Epidermal melanocyte (primary cell): ENCODE results near the gene PLEKHD1.
"Not testable (repeated sequence)": the region's sequence is repeated elsewhere in the genome, so short reads cannot be mapped to it uniquely, and the experiment has no call there.

Source experiments
- DNase-seq: peaks from one replicate; pipeline ENCODE4 v3.0.0; 2011; ENCODE audit warnings: low spot score; ENCODE audit not compliant: insufficient read length

The PLEKHD1 gene

DNA sequence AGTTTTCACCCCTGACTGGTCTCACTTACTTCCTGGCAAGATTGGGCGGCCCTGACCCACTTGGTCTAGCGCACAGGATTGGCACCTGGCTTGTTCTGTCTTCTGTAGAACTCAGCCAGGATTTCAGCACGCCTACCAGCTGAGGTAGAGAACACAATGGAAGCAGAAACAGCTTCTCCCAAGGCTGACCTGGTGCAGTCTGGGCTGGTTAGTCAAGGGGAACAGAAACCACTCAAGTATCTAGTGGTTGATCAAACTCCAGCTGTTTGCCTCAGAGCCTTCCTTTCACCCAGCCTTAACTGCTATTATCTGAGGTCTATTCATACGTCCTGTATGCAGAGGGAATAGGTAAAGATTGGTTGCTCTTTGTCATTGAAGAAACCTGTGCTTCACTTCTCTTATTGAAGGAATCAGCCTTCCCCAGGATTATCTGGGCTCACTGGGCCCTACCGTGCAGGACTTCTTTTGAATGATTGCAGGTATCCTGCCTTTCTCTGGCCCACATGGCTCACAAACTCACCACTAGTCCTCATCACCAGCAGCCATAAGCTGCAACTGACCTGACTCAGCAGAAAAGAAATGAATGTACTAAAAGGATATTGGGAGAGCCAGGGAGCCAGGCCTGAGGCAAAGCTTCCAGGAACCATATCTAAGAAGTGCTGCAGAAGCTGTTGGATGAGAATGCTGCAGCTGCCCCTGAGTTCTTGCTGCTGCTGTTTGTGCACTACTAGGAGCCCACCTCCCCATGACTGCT is 2.5 kb upstream of the PLEKHD1 start:
- no peak for DNase-seq

DNA sequence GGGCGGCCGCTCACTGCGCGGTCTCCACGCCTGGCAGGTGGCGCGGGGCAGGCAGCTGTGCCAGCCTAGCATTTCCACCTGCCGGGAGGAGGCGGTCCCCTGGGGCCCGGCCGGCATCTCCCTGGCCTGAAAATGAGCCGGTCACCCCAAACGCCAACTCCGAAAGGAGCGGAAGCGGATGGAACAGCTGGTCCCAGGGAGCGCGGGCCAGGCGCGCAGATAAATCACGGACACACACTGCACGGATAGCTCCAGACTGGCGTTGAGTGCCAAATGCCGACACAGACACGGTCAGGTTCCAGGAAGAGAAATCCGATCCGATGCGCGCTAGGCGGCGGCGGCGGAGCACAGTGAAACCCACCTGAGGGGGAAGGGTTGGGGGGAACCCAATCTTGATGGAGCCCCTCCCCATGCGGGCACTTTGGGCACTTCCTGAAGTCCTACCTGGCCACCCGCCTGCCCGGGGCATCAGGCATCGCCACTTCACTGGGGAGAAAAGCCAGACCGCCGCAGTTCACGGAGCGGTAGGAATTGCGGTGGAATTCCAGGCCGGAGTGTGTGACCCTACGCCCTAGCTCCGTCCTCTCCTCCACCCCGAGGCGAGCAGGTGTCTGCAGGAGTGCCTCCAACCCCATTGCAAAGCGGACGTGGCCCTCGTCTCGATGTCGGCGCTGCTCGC is 624 bp upstream of the PLEKHD1 start:
- no peak for DNase-seq

DNA sequence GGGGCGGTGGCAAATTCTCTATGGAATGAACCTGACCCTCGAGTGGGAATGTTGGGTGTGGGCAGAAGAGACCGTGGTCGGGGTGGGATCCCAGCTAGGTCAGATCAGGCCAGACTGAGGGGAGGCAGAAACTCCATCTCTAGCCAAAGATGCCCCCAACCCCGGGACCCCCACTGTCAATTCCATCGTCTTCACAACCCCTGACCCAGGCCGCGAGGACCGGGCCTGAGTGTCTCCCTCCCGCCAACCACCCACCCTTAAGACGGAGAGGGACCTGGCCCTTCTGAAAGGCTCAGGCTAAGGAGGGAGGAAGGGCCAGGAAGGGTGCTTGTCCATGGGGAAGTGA is 760 bp downstream of the PLEKHD1 start:
- no peak for DNase-seq

DNA sequence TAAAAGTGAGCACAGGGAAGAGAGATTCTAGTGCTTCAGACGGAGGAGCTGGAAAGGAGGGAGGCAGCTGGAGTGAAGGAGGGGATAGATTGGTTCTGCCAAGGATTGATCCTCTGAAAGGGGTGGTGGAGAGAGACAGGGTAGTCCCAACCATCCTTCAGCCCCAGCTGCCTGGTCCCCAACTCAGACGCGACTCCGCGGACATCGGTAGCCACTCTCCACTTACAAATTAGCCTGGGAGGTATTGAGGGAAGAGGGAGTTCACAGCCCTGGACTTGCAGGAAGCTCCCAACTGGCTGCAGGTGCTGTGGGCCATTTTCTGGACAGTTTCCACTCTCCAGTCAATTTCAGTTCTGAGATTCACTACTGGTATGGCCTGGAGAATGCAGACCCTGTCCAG is 1.2 kb downstream of the PLEKHD1 start:
- no peak for DNase-seq

DNA sequence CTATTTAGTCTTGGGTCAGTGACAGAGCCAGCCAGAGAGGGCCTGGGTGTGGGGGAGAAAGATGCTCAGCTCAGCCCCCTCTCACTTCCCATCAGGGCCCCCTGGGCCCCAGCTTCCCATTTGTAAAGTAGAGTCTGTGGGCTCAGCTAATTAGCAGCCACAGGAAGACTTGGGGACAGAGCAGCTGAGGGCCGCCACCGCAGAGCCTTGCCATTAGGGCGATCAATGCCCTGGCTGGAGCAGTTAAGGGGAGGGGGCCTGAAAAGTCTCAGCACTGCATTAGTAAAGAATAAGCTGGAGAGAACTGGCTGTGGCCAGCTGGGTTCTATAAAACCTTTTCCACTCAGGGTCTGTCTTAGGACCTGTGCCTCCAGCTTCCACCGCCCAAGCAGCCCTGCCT is 2.7 kb downstream of the PLEKHD1 start:
- DNase-seq, result no peak

DNA sequence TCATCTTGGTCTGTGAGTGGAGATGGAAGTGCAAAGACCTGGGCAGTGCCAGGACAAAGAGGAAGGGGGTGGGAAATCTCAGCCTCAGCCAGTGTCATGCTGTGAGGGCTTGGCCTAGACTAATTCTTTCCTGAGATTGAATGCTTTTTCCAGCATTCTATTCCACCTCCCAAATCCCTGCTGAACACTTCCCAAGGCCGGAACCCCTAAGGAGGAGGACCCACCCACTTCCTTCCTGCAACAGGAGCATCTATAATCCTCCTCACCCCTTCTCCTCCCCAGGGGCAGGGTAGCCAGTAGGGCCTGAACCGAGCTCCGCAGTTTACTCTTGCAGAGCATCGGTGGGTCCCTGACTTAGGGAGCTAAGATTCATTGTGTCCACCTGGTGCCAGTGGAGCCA is 3.2 kb downstream of the PLEKHD1 start:
- no peak for DNase-seq

DNA sequence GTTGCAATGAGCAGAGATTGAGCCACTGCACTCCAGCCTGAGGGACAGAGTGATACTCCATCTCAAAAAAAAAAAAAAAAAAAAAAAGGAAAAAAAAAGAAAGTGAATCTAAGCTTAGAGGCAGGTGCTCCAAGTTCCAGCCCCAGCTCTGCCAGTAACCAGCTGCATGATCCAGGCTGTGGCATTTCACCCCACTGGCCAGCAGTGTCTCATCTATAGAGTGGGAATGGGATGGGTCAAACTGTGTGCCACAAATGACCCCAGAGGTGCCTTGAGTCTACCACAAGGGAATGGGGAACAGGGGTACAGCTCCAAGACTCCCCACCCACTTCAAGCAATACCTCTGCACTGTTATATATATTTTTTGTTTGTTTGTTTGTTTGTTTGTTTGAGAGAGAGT is 5.0 kb downstream of the PLEKHD1 start:
- no peak for DNase-seq

DNA sequence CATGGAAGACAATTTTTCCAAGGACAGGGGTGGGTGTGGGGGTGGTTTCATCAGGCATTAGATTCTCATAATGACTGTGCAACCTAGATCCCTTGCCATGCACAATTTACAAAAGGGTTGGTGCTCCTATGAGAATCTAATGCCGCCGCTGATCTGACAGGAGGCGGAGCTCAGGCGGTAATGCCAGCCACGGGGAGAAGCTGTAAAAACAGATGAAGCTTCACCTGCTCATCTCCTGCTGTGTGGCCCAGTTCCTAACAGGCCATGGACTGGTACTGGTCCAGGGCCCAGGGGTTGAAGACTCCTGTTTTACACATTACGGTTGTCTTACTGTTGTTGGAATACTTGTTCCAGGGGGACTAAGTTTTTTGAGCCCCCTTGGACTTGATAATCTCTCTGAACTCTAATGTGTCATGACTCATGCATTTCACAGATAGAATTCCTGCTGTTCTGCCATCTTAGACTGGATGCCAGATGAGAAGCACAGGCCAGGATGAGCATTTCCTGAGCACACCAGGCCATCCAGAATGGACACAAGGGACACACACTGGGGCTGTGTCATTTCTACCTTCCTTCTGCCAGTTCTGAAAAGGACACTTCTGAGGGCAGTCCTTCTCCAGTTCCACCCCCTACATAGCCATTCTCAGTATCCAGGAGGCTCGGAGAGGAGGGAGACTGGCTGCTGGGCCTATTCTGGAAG is 5.8 kb downstream of the PLEKHD1 start:
- DNase-seq, result no peak

DNA sequence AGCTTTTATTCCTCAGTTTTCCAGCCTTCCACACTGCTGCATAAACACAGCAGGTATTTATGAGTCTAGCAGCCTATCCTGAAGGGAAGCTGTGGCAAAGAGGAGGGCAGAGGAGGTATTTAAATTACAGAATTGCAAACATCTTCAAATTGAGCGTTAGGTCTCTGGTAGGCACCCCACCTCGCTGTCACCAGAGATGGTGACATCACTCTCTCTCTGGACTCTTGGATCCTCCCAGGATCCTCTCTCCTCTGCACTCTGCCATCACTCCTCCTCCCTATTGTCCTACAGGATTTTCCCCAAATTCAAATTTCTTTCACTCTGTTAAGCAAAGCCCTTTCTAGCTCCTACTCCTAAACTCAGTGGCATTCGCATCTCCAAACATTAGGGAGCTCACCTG is 6.7 kb downstream of the PLEKHD1 start:
- DNase-seq, result no peak

DNA sequence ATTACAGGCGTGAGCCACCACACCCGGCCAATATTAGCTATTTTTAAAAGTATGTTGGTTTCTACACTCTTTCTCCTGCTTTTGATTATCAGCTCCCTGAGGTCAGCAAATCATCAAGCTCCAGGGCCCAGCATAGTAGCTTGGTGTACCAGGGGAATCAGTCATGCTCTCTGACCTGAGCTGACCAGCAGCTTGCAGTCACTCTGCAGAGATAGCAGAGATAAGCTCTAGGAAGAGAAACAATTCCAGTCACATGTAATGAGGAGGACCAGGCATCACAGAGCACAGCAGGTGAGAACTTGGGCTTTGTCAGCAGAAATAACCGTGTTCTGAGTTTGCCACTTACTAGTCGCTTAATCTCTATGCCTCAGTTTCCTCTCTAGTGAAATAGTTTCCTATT is 8.5 kb downstream of the PLEKHD1 start:
- no peak for DNase-seq

DNA sequence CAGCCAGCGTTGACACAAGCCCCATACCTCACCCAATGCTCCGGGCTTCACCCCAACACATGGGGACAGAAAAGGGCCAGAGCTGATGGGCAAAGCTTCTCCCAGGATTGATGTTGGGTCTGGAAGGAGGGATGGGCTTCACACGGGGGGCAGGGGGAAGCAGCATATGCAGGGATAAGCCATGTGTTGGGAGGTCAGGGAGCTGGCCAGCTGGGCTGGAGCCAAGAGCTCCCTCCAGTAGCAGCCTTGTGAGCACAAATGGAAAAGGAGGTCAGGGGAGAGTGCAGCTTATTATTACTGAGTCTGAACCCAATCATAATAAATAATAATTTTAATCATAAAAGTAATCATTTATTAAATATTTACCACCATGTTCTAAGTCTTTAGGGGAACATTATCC is 9.3 kb downstream of the PLEKHD1 start:
- no peak for DNase-seq

DNA sequence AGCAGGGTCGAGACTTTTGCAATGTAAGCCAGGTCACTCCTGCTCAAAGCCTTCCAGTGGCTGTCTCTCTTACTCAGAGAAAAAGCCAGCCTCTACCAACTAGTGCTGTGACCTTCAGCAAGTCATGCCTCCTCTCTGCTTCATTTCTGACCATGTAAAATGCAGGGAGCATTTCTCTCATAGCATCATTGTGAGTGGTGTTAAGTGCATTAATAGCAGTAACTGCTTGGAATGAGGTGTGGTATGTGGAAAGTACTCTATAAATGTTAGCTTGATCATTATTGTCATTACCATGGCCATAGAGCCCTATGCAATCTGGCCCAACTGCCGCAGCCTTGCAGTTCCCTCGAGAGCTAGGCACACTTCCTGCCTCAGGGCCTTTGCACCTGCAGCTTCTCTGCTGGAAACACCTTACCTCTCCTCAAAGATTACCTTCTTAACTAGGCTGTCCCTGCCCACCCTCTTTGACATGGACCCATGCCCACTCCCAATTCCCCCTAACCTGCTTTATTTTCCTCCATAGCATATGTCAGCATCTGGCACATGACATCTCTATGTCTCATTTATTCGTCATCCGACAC is 10.9 kb downstream of the PLEKHD1 start:
- DNase-seq, result no peak

DNA sequence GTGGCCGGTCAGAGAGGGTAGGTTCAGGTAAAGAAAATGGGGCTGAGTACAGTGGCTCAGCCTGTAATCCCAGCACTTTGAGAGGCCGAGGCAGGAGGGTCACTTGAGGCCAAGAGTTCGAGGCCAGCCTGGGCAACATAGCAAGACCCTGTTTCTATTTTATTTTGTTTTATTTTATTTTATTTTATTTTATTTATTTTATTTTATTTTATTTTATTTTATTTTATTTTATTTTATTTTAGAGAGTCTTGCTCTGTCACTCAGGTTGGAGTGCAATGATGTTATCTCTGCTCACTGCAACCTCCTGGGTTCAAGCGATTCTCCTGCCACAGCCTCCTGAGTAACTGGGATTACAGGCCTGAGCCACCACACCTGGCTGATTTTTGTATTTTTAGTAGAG is 13.3 kb downstream of the PLEKHD1 start:
- DNase-seq, result not testable (repeated sequence)

DNA sequence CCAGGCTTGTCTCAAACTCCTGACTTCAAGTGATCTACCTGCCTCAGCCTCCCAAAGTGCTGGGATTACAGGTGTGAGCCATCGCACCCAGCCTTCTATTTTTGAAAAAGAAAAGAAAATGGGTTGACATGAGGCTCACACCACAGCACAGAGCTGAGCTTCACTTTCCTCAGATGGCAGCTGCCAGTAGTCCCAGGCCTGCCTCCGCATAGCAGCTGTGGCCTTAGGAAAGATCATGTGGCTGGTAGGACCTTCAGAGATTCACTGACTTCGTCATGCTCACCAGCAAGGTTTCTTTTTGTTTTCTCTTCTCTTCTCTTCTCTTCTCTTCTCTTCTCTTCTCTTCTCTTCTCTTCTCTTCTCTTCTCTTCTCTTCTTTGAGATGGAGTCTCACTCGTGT is 13.8 kb downstream of the PLEKHD1 start:
- DNase-seq, result not testable (repeated sequence)

DNA sequence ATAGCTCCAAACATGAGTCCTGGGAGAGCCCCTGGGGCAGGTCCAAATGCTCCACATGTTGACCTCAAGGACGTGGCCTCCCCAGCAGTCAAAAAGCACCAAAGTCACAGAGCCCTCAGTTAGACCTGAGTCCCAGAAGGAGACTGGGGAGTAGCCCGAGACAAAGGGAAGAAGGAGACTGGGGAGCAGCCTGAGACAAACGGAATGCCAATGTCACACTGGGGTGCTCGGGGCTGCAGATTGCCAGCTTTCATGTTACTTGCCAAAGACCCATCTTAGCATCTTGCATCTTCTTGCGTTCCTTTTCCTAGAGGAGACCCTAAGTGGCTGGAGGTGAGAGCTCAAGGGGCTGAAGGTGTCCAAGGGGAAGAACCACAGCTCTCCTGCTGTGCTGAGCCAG is 14.9 kb downstream of the PLEKHD1 start:
- DNase-seq, result no peak

DNA sequence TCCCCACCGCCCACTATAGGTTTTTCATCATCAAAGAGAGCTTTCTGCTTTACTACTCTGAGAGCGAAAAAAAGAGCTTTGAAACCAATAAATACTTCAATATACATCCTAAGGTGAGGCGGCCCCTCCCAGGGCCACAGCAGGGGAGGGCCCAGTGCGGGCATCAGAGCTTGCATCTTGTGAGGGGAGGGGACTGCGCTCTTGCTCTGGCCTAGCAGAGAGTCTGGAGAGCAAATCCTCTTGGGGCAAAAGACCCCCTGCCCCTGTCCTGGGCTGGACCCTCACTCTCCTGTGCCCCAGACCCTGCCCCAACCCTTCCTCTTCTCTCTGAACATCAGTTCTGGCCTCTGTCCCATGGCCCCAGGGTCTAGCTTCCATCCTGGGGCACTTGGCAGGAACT is 15.6 kb downstream of the PLEKHD1 start:
- DNase-seq, result no peak

DNA sequence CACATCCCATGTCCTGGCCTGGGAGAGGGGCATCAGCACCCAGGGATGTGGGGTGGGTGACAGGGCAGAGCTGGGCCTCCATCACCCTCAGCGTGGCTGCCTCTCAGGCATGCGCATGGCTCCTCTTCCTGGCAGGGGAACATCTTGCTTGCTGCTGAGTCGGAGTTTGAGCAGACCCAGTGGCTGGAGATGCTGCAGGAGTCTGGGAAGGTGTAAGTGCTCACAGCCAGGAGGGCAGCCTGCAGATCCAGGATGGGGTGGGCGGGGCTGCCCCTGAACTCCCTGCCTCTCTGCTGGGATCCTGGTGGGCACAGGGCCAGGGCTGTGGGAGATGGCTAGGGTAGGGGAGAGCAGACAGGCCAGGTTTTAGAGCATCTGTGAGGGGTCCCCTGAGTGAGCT is 16.2 kb downstream of the PLEKHD1 start:
- DNase-seq, result no peak

DNA sequence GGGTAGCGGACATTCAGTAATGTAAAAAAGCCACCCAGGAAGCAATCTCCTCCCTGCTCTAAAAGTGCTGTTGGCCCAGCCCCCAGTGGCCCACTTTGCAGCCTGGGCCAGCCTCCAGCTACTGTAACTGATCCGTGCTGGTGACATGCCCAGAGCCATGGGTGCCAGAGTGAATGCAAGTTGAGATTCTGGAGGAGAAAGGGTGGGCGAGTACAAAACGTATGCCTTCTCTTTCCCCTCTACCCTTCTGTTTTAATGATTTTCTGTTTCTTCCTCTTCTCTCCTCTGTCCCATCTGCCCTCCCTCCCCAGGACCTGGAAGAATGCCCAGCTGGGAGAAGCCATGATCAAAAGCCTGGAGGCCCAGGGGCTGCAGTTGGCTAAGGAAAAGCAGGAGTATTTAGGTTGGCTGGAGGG is 16.9 kb downstream of the PLEKHD1 start:
- no peak for DNase-seq

DNA sequence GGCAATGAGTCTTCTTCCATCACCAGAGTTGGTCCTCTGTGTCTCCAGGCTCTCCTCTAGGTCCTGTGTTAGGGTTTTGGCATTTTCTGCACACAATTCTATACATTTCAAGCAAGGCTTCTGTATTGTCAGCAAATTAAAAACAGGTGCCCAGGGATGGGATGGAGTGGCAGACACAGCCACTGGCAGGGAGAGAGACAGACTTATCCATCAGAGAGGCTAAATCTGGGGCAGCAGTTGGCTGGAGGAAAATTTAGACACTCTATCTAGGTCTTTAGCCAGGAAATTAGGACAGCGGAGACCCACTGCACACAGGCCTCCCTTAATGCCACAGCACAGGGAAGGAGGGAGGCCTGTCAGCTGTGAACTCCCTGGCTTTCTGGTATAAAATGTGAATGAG is 20.2 kb downstream of the PLEKHD1 start:
- no peak for DNase-seq

DNA sequence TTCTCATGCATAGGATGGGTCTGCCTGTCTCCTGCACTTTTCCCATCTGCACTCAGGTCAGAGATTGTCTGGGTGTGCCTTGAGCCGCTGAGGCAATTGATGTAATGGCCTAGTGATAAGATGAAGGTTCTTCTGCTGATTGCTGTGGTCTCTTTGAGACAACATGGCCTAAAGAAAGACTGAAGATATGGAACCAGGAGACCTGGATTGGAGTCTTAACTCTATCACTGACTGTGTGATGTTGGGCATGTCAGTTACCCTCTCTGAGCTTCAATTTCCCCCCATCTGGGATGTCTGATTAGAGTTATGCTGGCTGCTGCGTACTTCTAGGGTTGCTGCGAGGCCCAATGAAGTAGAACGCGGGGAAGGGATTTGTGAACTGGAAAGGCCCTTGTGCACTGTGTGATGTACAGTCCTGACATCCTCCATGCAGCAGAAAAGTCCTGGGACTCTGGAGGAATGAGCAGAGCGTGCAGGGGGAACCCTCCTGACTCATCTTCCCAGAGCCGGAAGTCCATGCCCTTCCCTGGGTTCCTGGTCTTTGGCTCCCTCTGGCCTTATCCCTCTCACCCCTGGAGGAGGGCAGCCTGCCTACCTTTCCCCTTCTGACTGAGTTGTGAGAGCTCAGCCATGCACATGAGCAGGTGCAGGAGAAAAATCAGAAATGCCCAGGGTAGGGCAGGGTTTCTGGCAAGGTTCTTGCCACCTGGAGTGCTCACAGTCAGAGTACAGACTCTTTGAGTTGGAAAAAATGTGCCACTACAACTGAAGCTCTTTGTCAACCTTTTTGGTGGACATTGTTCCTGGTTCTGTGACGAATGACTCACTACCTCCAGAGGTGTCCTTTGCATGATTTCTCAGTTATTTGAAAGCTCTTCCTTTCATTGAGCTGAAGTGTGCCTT is 21.1 kb downstream of the PLEKHD1 start:
- no peak for DNase-seq

DNA sequence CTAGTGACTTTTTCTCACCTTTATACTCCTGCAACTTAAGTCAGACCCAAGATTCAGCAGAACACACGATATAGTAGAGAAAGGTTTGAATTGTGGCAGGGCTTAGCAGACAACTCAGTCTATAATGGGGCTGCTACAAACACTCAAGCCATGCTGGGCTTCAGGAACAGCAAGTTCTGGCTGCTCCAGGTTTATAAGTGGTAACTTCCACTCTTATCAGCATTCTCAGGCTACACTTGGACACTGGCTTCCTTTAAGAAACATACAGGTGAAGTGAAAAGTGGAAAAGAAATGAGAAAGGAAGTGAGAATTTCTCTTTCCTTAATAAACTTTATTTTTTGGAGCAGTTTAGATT is 21.7 kb downstream of the PLEKHD1 start:
- DNase-seq, result no peak
